ENCODE measurements around the gene PKP1. TPM values are rescaled to one million over a fixed set of nuclear protein-coding genes. Genes with fewer than 3 reads are reported as not detected.

Gene PKP1
- total RNA-seq, 1 experiment from 2014 or later = not detected

DNA sequence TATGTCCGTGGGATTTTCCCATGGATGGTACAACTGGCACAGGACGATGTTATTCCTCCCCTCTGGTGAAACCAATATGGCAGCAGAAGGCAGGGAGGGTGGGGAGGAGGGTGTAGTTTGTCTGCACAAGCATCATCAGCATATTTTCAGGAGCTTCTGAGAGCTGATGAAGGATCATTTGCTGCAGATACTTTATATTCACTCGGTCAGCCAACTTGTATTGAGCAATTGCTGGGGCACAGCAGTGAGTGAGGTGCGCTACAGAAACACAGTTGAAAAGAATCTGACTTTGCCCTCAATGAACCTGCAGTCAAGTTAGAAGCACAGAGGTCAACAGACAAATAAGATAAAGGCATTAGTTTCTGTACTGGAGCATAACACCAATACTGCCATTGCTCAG is 13.0 kb downstream of the PKP1 start:
- intact Hi-C loops (cut with micrococcal nuclease; ENCODE audit: unreplicated experiment) = no loop called here

DNA sequence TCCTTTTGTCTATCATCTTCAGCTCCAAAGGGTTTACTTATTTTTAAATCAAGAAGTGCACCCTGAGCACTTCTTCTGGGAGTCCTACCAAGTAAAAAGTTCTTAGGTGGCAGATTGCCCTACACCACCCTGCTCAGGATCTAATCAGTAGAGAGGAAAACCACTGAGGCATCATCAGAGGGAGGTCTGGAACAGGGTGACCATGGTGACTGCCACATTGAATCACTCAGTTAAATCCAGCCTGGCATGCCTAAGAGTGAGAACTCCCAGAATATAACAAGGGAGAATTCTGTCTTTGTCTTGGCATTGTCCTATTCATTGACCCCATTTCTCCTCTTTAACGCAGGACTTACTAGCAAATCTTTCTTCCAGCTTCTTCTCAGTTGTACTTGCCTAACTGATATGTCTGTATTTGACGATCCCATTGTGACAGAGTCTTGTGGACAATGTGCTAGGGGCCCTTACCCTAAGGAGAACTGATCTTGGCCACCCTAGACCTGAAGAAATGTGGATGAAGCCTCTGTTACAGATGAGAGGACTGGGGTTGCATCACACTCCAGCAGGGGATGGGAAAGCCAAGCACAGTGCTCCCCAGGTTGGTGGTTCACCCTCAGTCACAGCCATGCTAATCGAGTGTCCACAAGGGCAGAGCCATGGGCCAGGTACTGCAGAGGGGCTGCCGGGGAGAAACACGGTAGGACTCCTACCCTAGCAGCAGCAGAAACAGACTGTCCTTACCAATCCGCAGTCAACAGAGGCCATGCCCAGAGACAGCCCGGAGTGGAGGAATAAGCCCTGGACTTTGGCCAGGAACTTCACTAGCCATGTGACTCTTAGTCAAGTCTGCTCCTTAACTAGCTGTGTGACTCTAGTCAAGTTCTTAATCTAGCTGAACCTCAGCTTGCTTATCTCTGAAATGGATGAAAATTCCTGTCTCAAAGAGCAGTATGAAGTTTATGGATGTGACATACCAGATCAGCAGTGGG is 15.4 kb downstream of the PKP1 start:
- H3K4me3 Mint-ChIP-seq (ENCODE audit: unreplicated experiment) = no peak overlapping the region
- POLR2A ChIA-PET = no interaction called here
- no peaks in the 10 kb centered on the region for H3K36me3 Mint-ChIP-seq (ENCODE audit: insufficient read depth, unreplicated experiment)
- H3K36me3 ChIP-seq (ENCODE audit: control insufficient read depth, insufficient read depth, low read length) = no peaks in the 10 kb centered on the region
- no peaks in the 10 kb centered on the region for H3K27me3 ChIP-seq (replicated peaks; ENCODE audit: control insufficient read depth, insufficient read depth, low read length)
- BruUV-seq (replicated peaks) = no TSS peak
- CTCF ChIA-PET = interaction anchor here (0.6 kb wide), 1 partner anchor 16 kb away, joined by 3 read pairs; no protein-coding TSS in a partner anchor
- peaks cover 15% of the 10 kb centered on the region for H3K4me1 Mint-ChIP-seq (ENCODE audit: low read depth, unreplicated experiment)
- no peaks in the 10 kb centered on the region for H3K9me3 Mint-ChIP-seq (ENCODE audit: unreplicated experiment)
- DNase-seq = no peak
- H3K27me3 Mint-ChIP-seq (ENCODE audit: insufficient read depth, unreplicated experiment) = peaks cover 4% of the 10 kb centered on the region
- intact Hi-C loops (cut with micrococcal nuclease; ENCODE audit: unreplicated experiment) = no loop called here
- H3K9me3 ChIP-seq = no peaks in the 10 kb centered on the region
- no peak for TF ChIP-seq CTCF (IDR thresholded peaks at IDR 0.05; ENCODE audit: insufficient read depth in 1 of 2, low read depth in 1 of 2, low read length in 1 of 2, severe bottlenecking in 1 of 2, unreplicated experiment in 1 of 2)
- H3K4me3 ChIP-seq (ENCODE audit: low read depth, low read length) = no peak overlapping the region
- peaks cover 16% of the 10 kb centered on the region for H3K4me1 ChIP-seq
- no peak overlapping the region for H3K27ac Mint-ChIP-seq (ENCODE audit: unreplicated experiment)

More for the DNA sequence above, 13.0 kb downstream of the PKP1 start:
- CTCF ChIA-PET = no interaction called here
- Mint-ChIP-seq H3K27ac (ENCODE audit: unreplicated experiment) (no peak overlapping the region), H3K9me3 (ENCODE audit: unreplicated experiment) (no peaks in the 10 kb centered on the region), H3K36me3 (ENCODE audit: insufficient read depth, unreplicated experiment) (no peaks in the 10 kb centered on the region), H3K27me3 (ENCODE audit: insufficient read depth, unreplicated experiment) (peaks cover 7% of the 10 kb centered on the region), H3K4me1 (ENCODE audit: low read depth, unreplicated experiment) (peaks cover 14% of the 10 kb centered on the region), H3K4me3 (ENCODE audit: unreplicated experiment) (no peak overlapping the region)
- H3K9me3 ChIP-seq = no peaks in the 10 kb centered on the region
- TF ChIP-seq CTCF (IDR thresholded peaks at IDR 0.05; ENCODE audit: insufficient read depth in 1 of 2, low read depth in 1 of 2, low read length in 1 of 2, severe bottlenecking in 1 of 2, unreplicated experiment in 1 of 2) = no peak
- no peaks in the 10 kb centered on the region for H3K27me3 ChIP-seq (replicated peaks; ENCODE audit: control insufficient read depth, insufficient read depth, low read length)
- DNase-seq = no peak
- H3K4me1 ChIP-seq = peaks cover 11% of the 10 kb centered on the region
- H3K36me3 ChIP-seq (ENCODE audit: control insufficient read depth, insufficient read depth, low read length) = no peaks in the 10 kb centered on the region
- POLR2A ChIA-PET = no interaction called here
- no peak overlapping the region for H3K4me3 ChIP-seq (ENCODE audit: low read depth, low read length)
- BruUV-seq (replicated peaks) = no TSS peak

- no peak for DNase-seq
- no peaks in the 10 kb centered on the region for H3K9me3 ChIP-seq
- peaks cover 16% of the 10 kb centered on the region for H3K4me1 ChIP-seq
- BruUV-seq (replicated peaks) = no TSS peak
- Mint-ChIP-seq H3K4me1 (ENCODE audit: low read depth, unreplicated experiment) (peaks cover 15% of the 10 kb centered on the region), H3K9me3 (ENCODE audit: unreplicated experiment) (no peaks in the 10 kb centered on the region), H3K4me3 (ENCODE audit: unreplicated experiment) (no peak overlapping the region), H3K27me3 (ENCODE audit: insufficient read depth, unreplicated experiment) (peaks cover 2% of the 10 kb centered on the region), H3K27ac (ENCODE audit: unreplicated experiment) (no peak overlapping the region), H3K36me3 (ENCODE audit: insufficient read depth, unreplicated experiment) (no peaks in the 10 kb centered on the region)
- H3K4me3 ChIP-seq (ENCODE audit: low read depth, low read length) = no peak overlapping the region
- no peaks in the 10 kb centered on the region for H3K36me3 ChIP-seq (ENCODE audit: control insufficient read depth, insufficient read depth, low read length)
- CTCF ChIA-PET = interaction anchor here (1.1 kb wide), 1 partner anchor 9 kb away, joined by 3 read pairs; no protein-coding TSS in a partner anchor
- intact Hi-C loops (cut with micrococcal nuclease; ENCODE audit: unreplicated experiment) = no loop called here
- POLR2A ChIA-PET = no interaction called here
- H3K27me3 ChIP-seq (replicated peaks; ENCODE audit: control insufficient read depth, insufficient read depth, low read length) = no peaks in the 10 kb centered on the region
- TF ChIP-seq CTCF (IDR thresholded peaks at IDR 0.05; ENCODE audit: insufficient read depth in 1 of 2, low read depth in 1 of 2, low read length in 1 of 2, severe bottlenecking in 1 of 2, unreplicated experiment in 1 of 2) = no peak
Measured at GRCh38 chr1:201299968-201300367, 16.7 kb downstream of the PKP1 start.
